D721Med (cell line): ENCODE data around the gene CSF2.

ENCODE experiments used
- DNase-seq: peaks from one replicate; pipeline ENCODE4 v3.0.0; 2011; ENCODE audit warnings: low spot score; ENCODE audit not compliant: insufficient read length
- FAIRE-seq: peaks from 2 replicates; lab custom pipeline; 2011; peaks lifted over from hg19 to GRCh38; lab: Jason Lieb, UNC
- CTCF ChIP-seq: IDR thresholded peaks from 2 replicates; pipeline ENCODE4 v1.5.1; 2012; ENCODE audit warnings: mild to moderate bottlenecking, control low read depth; ENCODE audit not compliant: insufficient read depth; ENCODE audit errors: missing control alignments

Gene CSF2

GRCh38 chr5:132075719-132076077 lies 2.1 kb downstream of the CSF2 start:
- no peak for FAIRE-seq
- no peak for DNase-seq
- TF ChIP-seq CTCF, result no peak

- DNase-seq (no peak), FAIRE-seq (no peak)
- no peak for TF ChIP-seq CTCF
These were observed 2.7 kb downstream of the CSF2 start for GRCh38 chr5:132076202-132076830.

GRCh38 chr5:132076983-132077382 lies 3.4 kb downstream of the CSF2 start:
- no peak for DNase-seq
- TF ChIP-seq CTCF, result no peak
- FAIRE-seq, result no peak

GRCh38 chr5:132079081-132079480 lies 5.5 kb downstream of the CSF2 start:
- FAIRE-seq, result no peak
- no peak for DNase-seq
- TF ChIP-seq CTCF, result no peak

- no peak for TF ChIP-seq CTCF
- FAIRE-seq, result no peak
- no peak for DNase-seq
These were observed 6.0 kb downstream of the CSF2 start for GRCh38 chr5:132079619-132080018.

- FAIRE-seq (no peak), DNase-seq (no peak)
- TF ChIP-seq CTCF, result no peak
These were observed 7.0 kb downstream of the CSF2 start for GRCh38 chr5:132080595-132080994.

GRCh38 chr5:132081458-132081857 lies 7.9 kb downstream of the CSF2 start:
- no peak for DNase-seq
- TF ChIP-seq CTCF, result no peak
- FAIRE-seq, result no peak
